Measurements from ENCODE around the gene AP3S2.

DNA sequence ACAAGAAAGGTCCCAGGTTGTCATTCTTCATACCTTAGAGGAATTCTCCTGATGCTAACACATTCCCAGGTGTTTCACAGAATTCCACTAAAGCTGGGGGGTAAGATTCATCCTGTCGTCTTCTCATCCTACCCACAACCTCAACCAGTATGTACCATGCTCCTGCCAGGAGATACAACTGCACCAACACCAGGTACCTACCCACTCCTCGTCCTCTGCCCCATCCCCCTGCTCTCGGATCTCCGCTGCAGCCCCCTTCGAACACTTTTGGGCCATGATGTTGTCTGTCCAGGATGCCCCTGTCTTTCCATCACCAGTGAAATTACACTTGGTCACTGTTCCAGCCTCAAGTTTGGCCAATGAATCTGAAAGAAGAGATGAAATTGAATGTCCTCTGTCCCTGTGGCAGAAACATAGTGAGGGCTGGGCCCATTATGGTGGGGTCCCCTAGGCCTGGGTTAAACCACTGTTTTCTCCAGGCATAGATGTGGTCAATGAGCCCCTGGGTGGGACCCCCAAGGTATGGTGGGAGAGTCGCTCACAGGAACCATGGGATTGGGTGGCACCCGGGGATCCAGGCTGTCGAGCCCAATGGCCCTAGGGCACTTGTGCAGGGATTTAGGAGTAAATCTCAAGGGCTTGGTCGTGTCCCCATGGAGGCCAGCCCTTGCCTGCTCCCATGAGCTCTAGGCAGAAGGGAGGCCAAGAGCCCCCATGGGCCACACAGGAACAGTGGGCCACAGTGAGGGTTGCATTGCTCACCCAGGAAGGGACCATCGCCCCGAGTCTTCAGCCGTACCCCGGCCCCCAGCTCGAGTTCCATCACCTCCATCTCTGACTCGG is 9.4 kb upstream of the AP3S2 start:
- TF ChIP-seq, protein P1, sequence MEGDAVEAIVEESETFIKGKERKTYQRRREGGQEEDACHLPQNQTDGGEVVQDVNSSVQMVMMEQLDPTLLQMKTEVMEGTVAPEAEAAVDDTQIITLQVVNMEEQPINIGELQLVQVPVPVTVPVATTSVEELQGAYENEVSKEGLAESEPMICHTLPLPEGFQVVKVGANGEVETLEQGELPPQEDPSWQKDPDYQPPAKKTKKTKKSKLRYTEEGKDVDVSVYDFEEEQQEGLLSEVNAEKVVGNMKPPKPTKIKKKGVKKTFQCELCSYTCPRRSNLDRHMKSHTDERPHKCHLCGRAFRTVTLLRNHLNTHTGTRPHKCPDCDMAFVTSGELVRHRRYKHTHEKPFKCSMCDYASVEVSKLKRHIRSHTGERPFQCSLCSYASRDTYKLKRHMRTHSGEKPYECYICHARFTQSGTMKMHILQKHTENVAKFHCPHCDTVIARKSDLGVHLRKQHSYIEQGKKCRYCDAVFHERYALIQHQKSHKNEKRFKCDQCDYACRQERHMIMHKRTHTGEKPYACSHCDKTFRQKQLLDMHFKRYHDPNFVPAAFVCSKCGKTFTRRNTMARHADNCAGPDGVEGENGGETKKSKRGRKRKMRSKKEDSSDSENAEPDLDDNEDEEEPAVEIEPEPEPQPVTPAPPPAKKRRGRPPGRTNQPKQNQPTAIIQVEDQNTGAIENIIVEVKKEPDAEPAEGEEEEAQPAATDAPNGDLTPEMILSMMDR (IDR thresholded peaks at IDR 0.05 in 8 of 11, conservative IDR thresholded peaks at IDR 0.05 in 3 of 11) = no peak
- TF ChIP-seq POLR2A (IDR thresholded peaks at IDR 0.05) (no peak), POLR2AphosphoS5 (IDR thresholded peaks at IDR 0.05) (no peak)

All from spleen (tissue), 7 donors.